Rectal smooth muscle tissue (tissue), 1 donor: Measurements from ENCODE around the gene RUFY1.
"Not testable (repeated sequence)": the region's sequence is repeated elsewhere in the genome, so short reads cannot be mapped to it uniquely, and the experiment has no call there.

ENCODE experiments used
- H3K27ac ChIP-seq: one replicate; pipeline ENCODE4 v1.7.0; 2013; ENCODE audit warnings: low read depth, low read length, inconsistent platforms
- H3K27me3 ChIP-seq: one replicate; pipeline ENCODE4 v1.7.0; 2013; ENCODE audit warnings: low read length; ENCODE audit not compliant: control insufficient read depth, insufficient read depth
- H3K36me3 ChIP-seq: one replicate; pipeline ENCODE4 v1.7.0; 2013; ENCODE audit warnings: low read length; ENCODE audit not compliant: control insufficient read depth, insufficient read depth
- H3K4me1 ChIP-seq: one replicate; pipeline ENCODE4 v1.7.0; 2013; ENCODE audit warnings: low read length; ENCODE audit not compliant: control insufficient read depth, insufficient read depth
- H3K4me3 ChIP-seq: one replicate; pipeline ENCODE4 v1.7.0; 2013; ENCODE audit warnings: low read length
- H3K9ac ChIP-seq: one replicate; pipeline ENCODE4 v1.7.0; 2013; ENCODE audit warnings: low read length

Gene RUFY1

GRCh38 chr5:179553875-179554274 is 3.5 kb downstream of the RUFY1 start:
- Histone ChIP-seq H3K4me1 (peaks cover 15% of the 10 kb centered on the region), H3K36me3 (no peaks in the 10 kb centered on the region), H3K4me3 (no peak overlapping the region), H3K9ac (no peak overlapping the region), H3K27me3 (no peaks in the 10 kb centered on the region), H3K27ac (no peak overlapping the region)

GRCh38 chr5:179554981-179555380 is 4.6 kb downstream of the RUFY1 start:
- Histone ChIP-seq H3K27ac (no peak overlapping the region), H3K4me3 (no peak overlapping the region), H3K36me3 (no peaks in the 10 kb centered on the region), H3K27me3 (no peaks in the 10 kb centered on the region), H3K9ac (no peak overlapping the region), H3K4me1 (peaks cover 12% of the 10 kb centered on the region)

- not testable (repeated sequence) for H3K27ac ChIP-seq, H3K4me1 ChIP-seq, H3K4me3 ChIP-seq, H3K9ac ChIP-seq, H3K27me3 ChIP-seq
- H3K36me3 ChIP-seq = peaks cover 11% of the 10 kb centered on the region
These were observed 8.0 kb downstream of the RUFY1 start for GRCh38 chr5:179558261-179558799.

- Histone ChIP-seq H3K4me1 (no peaks in the 10 kb centered on the region), H3K36me3 (peaks cover 12% of the 10 kb centered on the region), H3K9ac (no peak overlapping the region), H3K4me3 (peak overlapping the region; percentile 76), H3K27me3 (no peaks in the 10 kb centered on the region), H3K27ac (peak overlapping the region; percentile 90)
These were observed 8.6 kb downstream of the RUFY1 start for GRCh38 chr5:179558932-179559283.

- peak overlapping the region; percentile 51 for H3K9ac ChIP-seq
- peak overlapping the region; percentile 76 for H3K4me3 ChIP-seq
- H3K4me1 ChIP-seq = no peaks in the 10 kb centered on the region
- H3K27ac ChIP-seq = peak overlapping the region; percentile 90
- no peaks in the 10 kb centered on the region for H3K27me3 ChIP-seq
- peaks cover 14% of the 10 kb centered on the region for H3K36me3 ChIP-seq
These were observed 9.2 kb downstream of the RUFY1 start for GRCh38 chr5:179559284-179560252.

GRCh38 chr5:179564526-179564925 is 14.2 kb downstream of the RUFY1 start:
- Histone ChIP-seq H3K4me1 (no peaks in the 10 kb centered on the region), H3K9ac (no peak overlapping the region), H3K4me3 (no peak overlapping the region), H3K36me3 (peaks cover 25% of the 10 kb centered on the region), H3K27ac (no peak overlapping the region), H3K27me3 (no peaks in the 10 kb centered on the region)

- Histone ChIP-seq H3K4me1 (no peaks in the 10 kb centered on the region), H3K9ac (no peak overlapping the region), H3K27me3 (no peaks in the 10 kb centered on the region), H3K27ac (no peak overlapping the region), H3K36me3 (peaks cover 27% of the 10 kb centered on the region), H3K4me3 (no peak overlapping the region)
These were observed 18.4 kb downstream of the RUFY1 start for GRCh38 chr5:179568721-179569120.

GRCh38 chr5:179572386-179572785 is 22.0 kb downstream of the RUFY1 start:
- Histone ChIP-seq H3K27me3 (no peaks in the 10 kb centered on the region), H3K9ac (no peak overlapping the region), H3K27ac (no peak overlapping the region), H3K4me3 (no peak overlapping the region), H3K4me1 (no peaks in the 10 kb centered on the region), H3K36me3 (peaks cover 20% of the 10 kb centered on the region)

- H3K27ac ChIP-seq = no peak overlapping the region
- no peak overlapping the region for H3K9ac ChIP-seq
- H3K4me3 ChIP-seq = no peak overlapping the region
- no peaks in the 10 kb centered on the region for H3K4me1 ChIP-seq
- peaks cover 4% of the 10 kb centered on the region for H3K36me3 ChIP-seq
- H3K27me3 ChIP-seq = no peaks in the 10 kb centered on the region
These were observed 27.1 kb downstream of the RUFY1 start for GRCh38 chr5:179577286-179577960.

GRCh38 chr5:179585941-179586401 is 35.6 kb downstream of the RUFY1 start:
- no peaks in the 10 kb centered on the region for H3K4me1 ChIP-seq
- no peak overlapping the region for H3K9ac ChIP-seq
- H3K27ac ChIP-seq = no peak overlapping the region
- no peaks in the 10 kb centered on the region for H3K27me3 ChIP-seq
- H3K36me3 ChIP-seq = peaks cover 27% of the 10 kb centered on the region
- no peak overlapping the region for H3K4me3 ChIP-seq

- peaks cover 29% of the 10 kb centered on the region for H3K36me3 ChIP-seq
- H3K27ac ChIP-seq = no peak overlapping the region
- no peak overlapping the region for H3K4me3 ChIP-seq
- no peaks in the 10 kb centered on the region for H3K27me3 ChIP-seq
- H3K4me1 ChIP-seq = no peaks in the 10 kb centered on the region
- H3K9ac ChIP-seq = no peak overlapping the region
These were observed 37.8 kb downstream of the RUFY1 start for GRCh38 chr5:179588166-179588565.

- Histone ChIP-seq H3K36me3 (peaks cover 30% of the 10 kb centered on the region), H3K4me1 (no peaks in the 10 kb centered on the region), H3K4me3 (no peak overlapping the region), H3K9ac (no peak overlapping the region), H3K27ac (no peak overlapping the region), H3K27me3 (no peaks in the 10 kb centered on the region)
These were observed 45.6 kb downstream of the RUFY1 start for GRCh38 chr5:179595916-179596315.
